KMS-11 (cell line): ENCODE results near the gene TSACC.

Source experiments
- H2AFZ ChIP-seq: fragments of 200-600 bp; sonication (generic); 2 replicates; pipeline ENCODE4 v1.6.1; 2016; ENCODE audit warnings: antibody characterized with exemption, mixed run types, low read depth
- H3K27ac ChIP-seq: fragments of 200-600 bp; sonication (generic); 2 replicates; pipeline ENCODE4 v1.6.1; 2016; ENCODE audit warnings: mild to moderate bottlenecking, mixed run types
- H3K27me3 ChIP-seq: fragments of 200-600 bp; sonication (generic); 2 replicates; pipeline ENCODE4 v1.6.1; 2017; ENCODE audit warnings: mild to moderate bottlenecking, low read depth, mixed run types, moderate library complexity; ENCODE audit not compliant: insufficient read depth
- H3K36me3 ChIP-seq: fragments of 200-600 bp; sonication (generic); 2 replicates; pipeline ENCODE4 v1.6.1; 2017; ENCODE audit warnings: mild to moderate bottlenecking, mixed run types; ENCODE audit not compliant: insufficient read depth
- H3K4me1 ChIP-seq: fragments of 200-600 bp; sonication (generic); 2 replicates; pipeline ENCODE4 v1.6.1; 2016; ENCODE audit warnings: mild to moderate bottlenecking, low read depth, mixed run types; ENCODE audit not compliant: poor library complexity, severe bottlenecking
- H3K4me2 ChIP-seq: fragments of 200-600 bp; sonication (generic); 2 replicates; pipeline ENCODE4 v1.7.0; 2016; ENCODE audit warnings: mild to moderate bottlenecking, mixed run types
- H3K4me3 ChIP-seq: fragments of 200-600 bp; sonication (generic); IDR thresholded peaks from 2 replicates; pipeline ENCODE4 v1.6.1; 2017; ENCODE audit warnings: low read depth, low read length, mixed read lengths; ENCODE audit not compliant: insufficient read depth
- H3K79me2 ChIP-seq: fragments of 200-600 bp; sonication (generic); 2 replicates; pipeline ENCODE4 v1.6.1; 2016; ENCODE audit warnings: low read depth, mixed run types; ENCODE audit not compliant: insufficient read depth
- H3K9ac ChIP-seq: fragments of 200-600 bp; sonication (generic); 2 replicates; pipeline ENCODE4 v1.6.1; 2016; ENCODE audit warnings: mild to moderate bottlenecking, mixed run types
- H4K20me1 ChIP-seq: fragments of 200-600 bp; sonication (generic); 2 replicates; pipeline ENCODE4 v1.6.1; 2016; ENCODE audit warnings: mild to moderate bottlenecking, mixed run types; ENCODE audit not compliant: insufficient read depth
- CTCF ChIP-seq: fragments of 200-600 bp; sonication (generic); conservative IDR thresholded peaks from 2 replicates; pipeline ENCODE4 v1.6.1; 2017; ENCODE audit warnings: low read depth, mild to moderate bottlenecking, antibody characterized with exemption, low read length, moderate library complexity, mixed read lengths

TSACC gene

GRCh38 chr1:156365754-156366153, 27.4 kb downstream of the TSACC start:
- no peak for TF ChIP-seq CTCF
- H3K27me3 ChIP-seq: peaks cover 87% of the 10 kb centered on the region

GRCh38 chr1:156366378-156367166, 28.2 kb downstream of the TSACC start:
- Histone ChIP-seq H3K4me1 (peaks cover 4% of the 10 kb centered on the region), H4K20me1 (no peaks in the 10 kb centered on the region), H3K27ac (no peak overlapping the region), H3K4me2 (no peak overlapping the region), H2AFZ (no peak overlapping the region), H3K27me3 (peaks cover 91% of the 10 kb centered on the region), H3K36me3 (no peaks in the 10 kb centered on the region), H3K4me3 (no peak overlapping the region), H3K79me2 (no peaks in the 10 kb centered on the region), H3K9ac (no peak overlapping the region)
- TF ChIP-seq CTCF: no peak

More at GRCh38 chr1:156365754-156366153, 27.4 kb downstream of the TSACC start:
- H4K20me1 ChIP-seq: no peaks in the 10 kb centered on the region
- H3K27ac ChIP-seq: no peak overlapping the region
- H3K4me2 ChIP-seq: no peak overlapping the region
- H3K36me3 ChIP-seq: no peaks in the 10 kb centered on the region
- H3K9ac ChIP-seq: no peak overlapping the region
- H2AFZ ChIP-seq: no peak overlapping the region
- H3K4me3 ChIP-seq: no peak overlapping the region
- peaks cover 4% of the 10 kb centered on the region for H3K4me1 ChIP-seq
- no peaks in the 10 kb centered on the region for H3K79me2 ChIP-seq

- TF ChIP-seq CTCF: no peak
- H3K27ac ChIP-seq: no peak overlapping the region
- H3K4me2 ChIP-seq: no peak overlapping the region
- H3K79me2 ChIP-seq: no peaks in the 10 kb centered on the region
- peaks cover 96% of the 10 kb centered on the region for H3K27me3 ChIP-seq
- no peak overlapping the region for H3K4me3 ChIP-seq
- H4K20me1 ChIP-seq: no peaks in the 10 kb centered on the region
- peaks cover 1% of the 10 kb centered on the region for H3K4me1 ChIP-seq
- H3K36me3 ChIP-seq: no peaks in the 10 kb centered on the region
- H3K9ac ChIP-seq: no peak overlapping the region
- H2AFZ ChIP-seq: no peak overlapping the region
These were observed 29.2 kb downstream of the TSACC start for GRCh38 chr1:156367383-156368156.

- H3K79me2 ChIP-seq: no peaks in the 10 kb centered on the region
- no peak overlapping the region for H3K4me2 ChIP-seq
- H2AFZ ChIP-seq: no peak overlapping the region
- peaks cover 96% of the 10 kb centered on the region for H3K27me3 ChIP-seq
- no peak for TF ChIP-seq CTCF
- no peaks in the 10 kb centered on the region for H3K4me1 ChIP-seq
- H3K36me3 ChIP-seq: no peaks in the 10 kb centered on the region
- no peak overlapping the region for H3K4me3 ChIP-seq
- H3K9ac ChIP-seq: no peak overlapping the region
- H4K20me1 ChIP-seq: no peaks in the 10 kb centered on the region
- H3K27ac ChIP-seq: no peak overlapping the region
These were observed 29.9 kb downstream of the TSACC start for GRCh38 chr1:156368157-156368658.
